Astrocyte (in vitro differentiated cells and primary cell): ENCODE results near the gene ALLC. TPM values are rescaled to one million over a fixed set of nuclear protein-coding genes. Genes with fewer than 3 reads are reported as not detected.
A peak's percentile ranks its signal among the peaks of the same experiment; 100 is the strongest.

Source experiments
- DNase-seq: peaks from one replicate; pipeline ENCODE4 v3.0.0-alpha.2; 2010; ENCODE audit warnings: low read depth
- FAIRE-seq: peaks from 2 replicates; lab custom pipeline; 2011; peaks lifted over from hg19 to GRCh38; lab: Jason Lieb, UNC
- H2AFZ ChIP-seq: 2 replicates; pipeline ENCODE4 v1.6.0; 2012; ENCODE audit warnings: low read depth, low read length, inconsistent platforms
- H3K27ac ChIP-seq: 2 replicates; pipeline ENCODE4 v1.5.1; 2011; ENCODE audit warnings: low read depth, low read length, inconsistent platforms
- H3K27me3 ChIP-seq: 2 replicates; pipeline ENCODE4 v1.6.0; 2011; ENCODE audit warnings: low read length, inconsistent platforms; ENCODE audit not compliant: insufficient read depth
- H3K36me3 ChIP-seq: 2 replicates; pipeline ENCODE4 v1.5.1; 2011; ENCODE audit warnings: low read length, inconsistent platforms; ENCODE audit not compliant: insufficient read depth
- H3K4me1 ChIP-seq: 2 replicates; pipeline ENCODE4 v1.5.1; 2011; ENCODE audit warnings: low read length, inconsistent platforms; ENCODE audit not compliant: insufficient read depth
- H3K4me2 ChIP-seq: 2 replicates; pipeline ENCODE4 v1.6.0; 2012; ENCODE audit warnings: low read length, inconsistent platforms
- H3K4me3 ChIP-seq: 2 replicates; pipeline ENCODE4 v1.5.1; 2011; ENCODE audit warnings: low read depth, mild to moderate bottlenecking, low read length, inconsistent platforms; ENCODE audit not compliant: insufficient read depth
- H3K79me2 ChIP-seq: 2 replicates; pipeline ENCODE4 v1.6.0; 2012; ENCODE audit warnings: mild to moderate bottlenecking, low read length, inconsistent platforms; ENCODE audit not compliant: insufficient read depth
- H3K9ac ChIP-seq: 2 replicates; pipeline ENCODE4 v1.6.0; 2012; ENCODE audit warnings: mild to moderate bottlenecking, low read length, inconsistent platforms
- H3K9me3 ChIP-seq: 2 replicates; pipeline ENCODE4 v1.5.1; 2012; ENCODE audit warnings: low read depth, mild to moderate bottlenecking, low read length, inconsistent platforms; ENCODE audit not compliant: insufficient read depth
- H4K20me1 ChIP-seq: 2 replicates; pipeline ENCODE4 v1.6.0; 2012; ENCODE audit warnings: low read length, inconsistent platforms; ENCODE audit not compliant: insufficient read depth
- H3K27ac Mint-ChIP-seq: one replicate; pipeline ENCODE4 v1.8.0; 2021; ENCODE audit warnings: mild to moderate bottlenecking, mixed read lengths; ENCODE audit not compliant: unreplicated experiment
- H3K27me3 Mint-ChIP-seq: one replicate; pipeline ENCODE4 v1.8.0; 2021; ENCODE audit warnings: low read depth, mixed read lengths; ENCODE audit not compliant: unreplicated experiment
- H3K36me3 Mint-ChIP-seq: one replicate; pipeline ENCODE4 v1.8.0; 2021; ENCODE audit warnings: low read depth, mixed read lengths; ENCODE audit not compliant: unreplicated experiment
- H3K4me1 Mint-ChIP-seq: one replicate; pipeline ENCODE4 v1.8.0; 2021; ENCODE audit warnings: low read depth, mixed read lengths; ENCODE audit not compliant: unreplicated experiment
- H3K4me3 Mint-ChIP-seq: one replicate; pipeline ENCODE4 v1.8.0; 2021; ENCODE audit warnings: mild to moderate bottlenecking, moderate library complexity, mixed read lengths; ENCODE audit not compliant: unreplicated experiment
- H3K9me3 Mint-ChIP-seq: one replicate; pipeline ENCODE4 v1.8.0; 2021; ENCODE audit warnings: mild to moderate bottlenecking, mixed read lengths; ENCODE audit not compliant: unreplicated experiment
- EZH2 ChIP-seq: IDR thresholded peaks from 2 replicates; pipeline ENCODE4 v1.6.1; 2012; ENCODE audit warnings: mild to moderate bottlenecking, low read length, inconsistent platforms; ENCODE audit not compliant: insufficient read depth
- total RNA-seq: library from RNA; stranded (reverse); gene quantifications from 2 replicates; pipeline ENCODE4 v1.2.1, GENCODE V29; 2021
- TF ChIP-seq, protein P1 (sequence below): IDR thresholded peaks from 2 replicates; pipeline ENCODE4 v1.5.1; 2011; ENCODE audit warnings: low read depth, mild to moderate bottlenecking, inconsistent platforms, low read length, moderate library complexity; ENCODE audit not compliant: insufficient read depth

ALLC gene
- total RNA-seq, 1 donor from 2014 or later, result not detected

DNA sequence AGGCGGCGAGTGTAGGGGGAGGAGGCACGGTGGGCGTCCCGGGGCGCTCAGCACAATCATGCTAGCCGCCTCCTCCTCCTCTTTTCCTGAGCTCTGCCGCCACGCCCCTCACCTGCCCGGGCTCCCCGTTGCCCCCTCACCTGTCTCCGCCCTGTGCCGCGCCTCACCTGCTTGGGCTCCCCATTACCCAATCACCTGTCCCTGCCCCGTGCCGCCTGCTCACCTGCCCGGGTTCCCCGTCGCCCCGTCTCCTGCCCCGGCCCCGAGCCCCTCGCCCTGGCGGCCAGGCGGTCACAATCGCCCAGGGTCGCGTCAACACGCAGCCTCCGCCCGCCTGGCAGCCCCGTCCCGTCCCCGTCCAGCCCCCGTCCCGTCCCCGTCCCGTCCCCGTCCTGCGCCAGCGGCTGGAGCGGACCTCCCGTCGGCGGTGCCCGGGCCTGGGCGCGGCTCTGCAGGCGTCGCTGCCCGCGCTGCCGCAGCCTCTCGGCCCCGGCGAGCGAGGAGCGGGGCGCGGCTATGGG is 45.3 kb downstream of the ALLC start, which contains the start of gene DCDC2C:
Gene DCDC2C, plus strand, starts transcription at position 340 of the 521 bp plus-strand sequence. Its CDS starts 177 bp downstream, at position 517.
- Histone ChIP-seq H3K36me3 (no peaks in the 10 kb centered on the region), H3K79me2 (no peaks in the 10 kb centered on the region), H3K4me1 (no peaks in the 10 kb centered on the region), H3K4me3 (no peak within 1 kb of the TSS), H3K9me3 (no peaks in the 10 kb centered on the region), H3K9ac (no peak within 1 kb of the TSS), H3K4me2 (no peak within 1 kb of the TSS), H3K27me3 (peaks cover 11% of the 10 kb centered on the region), H3K27ac (no peak within 1 kb of the TSS), H2AFZ (peak within 1 kb of the TSS; percentile 52), H4K20me1 (no peaks in the 10 kb centered on the region)
- DNase-seq (no peak), FAIRE-seq (no peak)
- Mint-ChIP-seq H3K9me3 (peaks cover 3% of the 10 kb centered on the region), H3K36me3 (peaks cover 3% of the 10 kb centered on the region), H3K4me3 (no peak within 1 kb of the TSS), H3K27ac (no peak within 1 kb of the TSS), H3K4me1 (peaks cover 4% of the 10 kb centered on the region), H3K27me3 (peaks cover 2% of the 10 kb centered on the region)
- TF ChIP-seq, protein P1, sequence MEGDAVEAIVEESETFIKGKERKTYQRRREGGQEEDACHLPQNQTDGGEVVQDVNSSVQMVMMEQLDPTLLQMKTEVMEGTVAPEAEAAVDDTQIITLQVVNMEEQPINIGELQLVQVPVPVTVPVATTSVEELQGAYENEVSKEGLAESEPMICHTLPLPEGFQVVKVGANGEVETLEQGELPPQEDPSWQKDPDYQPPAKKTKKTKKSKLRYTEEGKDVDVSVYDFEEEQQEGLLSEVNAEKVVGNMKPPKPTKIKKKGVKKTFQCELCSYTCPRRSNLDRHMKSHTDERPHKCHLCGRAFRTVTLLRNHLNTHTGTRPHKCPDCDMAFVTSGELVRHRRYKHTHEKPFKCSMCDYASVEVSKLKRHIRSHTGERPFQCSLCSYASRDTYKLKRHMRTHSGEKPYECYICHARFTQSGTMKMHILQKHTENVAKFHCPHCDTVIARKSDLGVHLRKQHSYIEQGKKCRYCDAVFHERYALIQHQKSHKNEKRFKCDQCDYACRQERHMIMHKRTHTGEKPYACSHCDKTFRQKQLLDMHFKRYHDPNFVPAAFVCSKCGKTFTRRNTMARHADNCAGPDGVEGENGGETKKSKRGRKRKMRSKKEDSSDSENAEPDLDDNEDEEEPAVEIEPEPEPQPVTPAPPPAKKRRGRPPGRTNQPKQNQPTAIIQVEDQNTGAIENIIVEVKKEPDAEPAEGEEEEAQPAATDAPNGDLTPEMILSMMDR, result no peak
- no peak for TF ChIP-seq EZH2

DNA sequence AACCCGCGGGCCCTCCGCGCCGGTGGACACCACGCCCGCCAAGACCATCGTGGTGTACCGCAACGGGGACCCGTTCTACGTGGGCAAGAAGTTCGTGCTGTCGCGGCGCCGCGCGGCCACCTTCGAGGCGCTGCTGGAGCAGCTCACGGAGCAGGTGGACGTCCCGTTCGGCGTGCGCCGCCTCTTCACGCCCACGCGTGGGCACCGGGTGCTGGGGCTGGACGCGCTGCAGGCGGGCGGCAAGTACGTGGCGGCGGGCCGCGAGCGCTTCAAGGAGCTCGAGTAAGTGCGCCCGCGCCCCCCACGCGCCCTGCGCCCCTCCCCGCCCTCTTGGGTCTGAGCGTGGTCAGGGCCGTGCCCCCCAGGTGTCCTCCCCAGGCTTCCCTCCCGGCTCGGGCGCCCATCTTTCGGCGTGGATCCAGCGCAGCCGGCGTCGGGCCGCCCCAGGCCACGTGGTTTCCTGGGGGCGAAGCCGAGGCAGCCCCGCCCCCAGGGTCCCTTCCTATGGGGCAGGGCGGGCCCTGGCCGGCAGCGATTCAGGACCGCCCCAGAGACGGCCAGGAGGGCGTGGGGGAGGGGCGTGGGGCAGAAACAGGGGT is 45.9 kb downstream of the ALLC start:
- TF ChIP-seq, protein P1, result no peak
- TF ChIP-seq EZH2, result peak; percentile 51
- peaks cover 2% of the 10 kb centered on the region for H3K27me3 Mint-ChIP-seq
- Histone ChIP-seq H3K4me2 (no peak overlapping the region), H3K36me3 (no peaks in the 10 kb centered on the region), H3K79me2 (no peaks in the 10 kb centered on the region), H3K27ac (no peak overlapping the region), H3K27me3 (peaks cover 11% of the 10 kb centered on the region), H3K4me1 (no peaks in the 10 kb centered on the region), H3K4me3 (no peak overlapping the region), H3K9ac (no peak overlapping the region), H3K9me3 (no peaks in the 10 kb centered on the region), H2AFZ (peak overlapping the region; percentile 52), H4K20me1 (no peaks in the 10 kb centered on the region)
- no peak overlapping the region for H3K4me3 Mint-ChIP-seq
- no peak overlapping the region for H3K27ac Mint-ChIP-seq
- FAIRE-seq, result no peak
- peaks cover 3% of the 10 kb centered on the region for H3K36me3 Mint-ChIP-seq
- DNase-seq, result no peak
- peaks cover 4% of the 10 kb centered on the region for H3K4me1 Mint-ChIP-seq
- peaks cover 3% of the 10 kb centered on the region for H3K9me3 Mint-ChIP-seq

DNA sequence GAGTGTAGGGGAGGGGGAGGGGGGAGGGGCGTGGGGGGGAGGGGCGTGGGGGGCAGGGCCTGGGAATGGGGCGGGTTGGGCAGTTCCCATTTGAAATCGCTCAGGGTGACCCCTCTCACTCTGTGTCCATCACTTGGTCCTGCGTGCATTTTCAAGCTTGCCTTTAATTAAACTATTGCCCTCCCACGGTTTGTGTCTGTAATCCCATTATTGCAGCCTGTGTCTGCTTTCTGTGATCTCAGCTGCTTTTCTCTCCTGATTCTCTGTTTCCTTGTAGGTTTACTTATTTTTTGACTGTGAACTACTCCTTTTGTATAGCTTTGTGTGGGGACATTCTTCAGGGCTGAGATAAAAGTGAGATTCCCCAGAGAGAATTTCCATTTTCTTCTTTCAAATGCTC is 46.7 kb downstream of the ALLC start:
- Mint-ChIP-seq H3K36me3 (peaks cover 3% of the 10 kb centered on the region), H3K4me1 (peaks cover 4% of the 10 kb centered on the region), H3K27ac (no peak overlapping the region), H3K4me3 (no peak overlapping the region), H3K27me3 (peaks cover 2% of the 10 kb centered on the region), H3K9me3 (peaks cover 3% of the 10 kb centered on the region)
- DNase-seq, result no peak
- Histone ChIP-seq H3K36me3 (no peaks in the 10 kb centered on the region), H3K4me3 (no peak overlapping the region), H2AFZ (no peak overlapping the region), H3K4me2 (no peak overlapping the region), H3K27ac (no peak overlapping the region), H3K4me1 (no peaks in the 10 kb centered on the region), H3K9ac (no peak overlapping the region), H3K27me3 (peaks cover 13% of the 10 kb centered on the region), H3K9me3 (no peaks in the 10 kb centered on the region), H3K79me2 (no peaks in the 10 kb centered on the region), H4K20me1 (no peaks in the 10 kb centered on the region)
- FAIRE-seq, result no peak
- TF ChIP-seq EZH2, result no peak
- TF ChIP-seq, protein P1, result no peak
